SK-N-MC (cell line): ENCODE results near the gene TFAM.

ENCODE experiments used
- DNase-seq: peaks from one replicate; pipeline ENCODE4 v3.0.0-alpha.2; 2011; ENCODE audit warnings: low read depth, low spot score
- H3K27ac ChIP-seq: fragments of 200-600 bp; sonication (generic); 2 replicates; pipeline ENCODE4 v1.5.1; 2016; ENCODE audit warnings: mixed run types
- H3K36me3 ChIP-seq: fragments of 200-600 bp; sonication (generic); 2 replicates; pipeline ENCODE4 v1.6.1; 2017; ENCODE audit warnings: antibody characterized with exemption, low read length, mixed read lengths; ENCODE audit not compliant: insufficient read depth
- H3K4me3 ChIP-seq: fragments of 200-600 bp; sonication (generic); 2 replicates; pipeline ENCODE4 v1.5.1; 2016
- H3K9ac ChIP-seq: fragments of 200-600 bp; sonication (generic); 2 replicates; pipeline ENCODE4 v1.8.0; 2017; ENCODE audit warnings: mixed run types, mixed read lengths; ENCODE audit not compliant: insufficient read length
- H3K9me3 ChIP-seq: fragments of 200-600 bp; sonication (generic); 2 replicates; pipeline ENCODE4 v1.6.1; 2017; ENCODE audit warnings: low read depth, mild to moderate bottlenecking, antibody characterized with exemption, low read length, moderate library complexity, mixed read lengths
- EZH2 ChIP-seq: fragments of 200-600 bp; sonication (generic); IDR thresholded peaks from one replicate; pipeline ENCODE4 v1.6.1; 2017; ENCODE audit warnings: antibody characterized with exemption
- POLR2AphosphoS5 ChIP-seq: IDR thresholded peaks from 2 replicates; pipeline ENCODE4 v1.6.1; 2012; ENCODE audit warnings: mild to moderate bottlenecking, low read depth, low read length, borderline replicate concordance

The TFAM gene

DNA sequence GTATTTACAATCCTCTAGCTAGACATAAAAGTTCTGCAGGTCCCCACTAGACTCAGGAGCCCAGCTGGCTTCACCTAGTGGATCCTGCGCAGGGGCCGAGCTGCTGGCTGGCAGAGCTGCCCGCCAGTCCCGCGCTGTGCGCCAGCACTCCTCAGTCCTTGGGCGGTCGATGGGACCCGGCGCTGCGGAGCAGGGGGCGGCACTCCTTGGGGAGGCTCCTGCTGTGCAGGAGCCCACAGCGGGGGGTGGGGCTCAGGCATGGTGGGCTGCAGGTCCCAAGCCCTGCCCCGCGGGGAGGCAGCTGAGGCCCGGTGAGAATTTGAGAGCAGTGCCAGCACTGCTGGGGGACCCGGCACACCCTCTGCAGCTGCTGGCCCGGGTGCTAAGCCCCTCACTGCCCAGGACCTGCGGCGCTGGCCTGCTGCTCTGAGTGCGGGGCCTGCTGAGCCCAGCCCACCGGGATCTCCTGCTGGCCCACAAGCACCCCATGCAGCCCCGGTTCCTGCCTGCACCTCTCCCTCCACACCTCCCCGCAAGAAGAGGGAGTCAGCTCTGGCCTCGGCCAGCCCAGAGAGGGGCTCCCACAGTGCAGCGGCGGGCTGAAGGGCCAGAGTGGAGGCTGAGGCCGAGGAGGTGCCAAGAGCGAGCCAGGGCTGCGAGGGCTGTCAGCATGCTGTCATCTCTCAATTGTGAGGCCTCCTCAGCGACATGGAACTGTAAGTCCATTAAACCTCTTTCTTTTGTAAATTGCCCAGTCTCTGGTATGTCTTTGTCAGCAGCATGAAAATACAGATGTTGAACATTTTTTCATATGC is 63.1 kb downstream of the TFAM start:
- no peak for DNase-seq
- no peak overlapping the region for H3K9ac ChIP-seq
- H3K4me3 ChIP-seq: no peak overlapping the region
- H3K27ac ChIP-seq: no peak overlapping the region
- H3K9me3 ChIP-seq: no peaks in the 10 kb centered on the region
- TF ChIP-seq EZH2 (no peak), POLR2AphosphoS5 (no peak)
- H3K36me3 ChIP-seq: no peaks in the 10 kb centered on the region
